HG03354 (cell line): ENCODE results near the gene COL7A1.

Experiments used
- ATAC-seq: cut with Tn5 transposase; IDR thresholded peaks from one replicate; pipeline ENCODE4 v1.9.1; 2021; ENCODE audit warnings: mild to moderate bottlenecking; ENCODE audit not compliant: unreplicated experiment, poor library complexity, severe bottlenecking

COL7A1 gene

GRCh38 chr3:48566401-48566760, 28.7 kb downstream of the COL7A1 start:
- ATAC-seq, result no peak

GRCh38 chr3:48565591-48566400, 29.3 kb downstream of the COL7A1 start:
- no peak for ATAC-seq

GRCh38 chr3:48565186-48565585, 29.9 kb downstream of the COL7A1 start:
- no peak for ATAC-seq

- ATAC-seq, result no peak
These were observed 30.5 kb downstream of the COL7A1 start for GRCh38 chr3:48564667-48565066.

- no peak for ATAC-seq
These were observed 31.1 kb downstream of the COL7A1 start for GRCh38 chr3:48564022-48564421.

GRCh38 chr3:48563382-48563918, 31.7 kb downstream of the COL7A1 start, which contains the start of gene UCN2:
UCN2 (minus strand) TSS chr3:48563781; CDS start chr3:48563124, 657 bp downstream.
- no peak for ATAC-seq

GRCh38 chr3:48562367-48563095, 32.6 kb downstream of the COL7A1 start:
- no peak for ATAC-seq

GRCh38 chr3:48561045-48561736, 33.9 kb downstream of the COL7A1 start:
- ATAC-seq, result no peak

- ATAC-seq, result no peak
These were observed 34.5 kb downstream of the COL7A1 start for GRCh38 chr3:48560648-48561018.

GRCh38 chr3:48558493-48559134, 36.5 kb downstream of the COL7A1 start:
- ATAC-seq, result no peak

- ATAC-seq, result peak; percentile 88
These were observed 38.1 kb downstream of the COL7A1 start, which contains the start of gene PFKFB4 for GRCh38 chr3:48556796-48557626. PFKFB4 (minus strand) TSS chr3:48556803; CDS start chr3:48556777, 26 bp downstream.

- ATAC-seq, result no peak
These were observed 39.0 kb downstream of the COL7A1 start for GRCh38 chr3:48555949-48556795.

- no peak for ATAC-seq
These were observed 39.7 kb downstream of the COL7A1 start for GRCh38 chr3:48555231-48555948.

GRCh38 chr3:48553886-48554845, 41.0 kb downstream of the COL7A1 start:
- ATAC-seq, result no peak

GRCh38 chr3:48553361-48553760, 41.8 kb downstream of the COL7A1 start:
- ATAC-seq, result no peak
